Stimulated activated CD8-positive, alpha-beta memory T cell treated with anti-CD3 and anti-CD28 coated beads, Interleukin-7, amount 100 ng/mL, for 24 hours (primary cell): ENCODE measurements around the gene ITGA3.
"Not testable (repeated sequence)": the region's sequence is repeated elsewhere in the genome, so short reads cannot be mapped to it uniquely, and the experiment has no call there.

Experiments used
- DNase-seq: peaks from one replicate; pipeline ENCODE4 v3.0.0-alpha.2; 2020; ENCODE audit warnings: low read depth

Gene ITGA3

GRCh38 chr17:50052822-50053653, 2.9 kb upstream of the ITGA3 start:
- DNase-seq: no peak

GRCh38 chr17:50053654-50053960, 2.3 kb upstream of the ITGA3 start:
- no peak for DNase-seq

GRCh38 chr17:50055055-50055425, 870 bp upstream of the ITGA3 start:
- DNase-seq: no peak

GRCh38 chr17:50056217-50056960, 479 bp downstream of the ITGA3 start:
- DNase-seq: peak; percentile 24

GRCh38 chr17:50056961-50057330, 1.0 kb downstream of the ITGA3 start:
- DNase-seq: no peak

GRCh38 chr17:50057521-50057991, 1.6 kb downstream of the ITGA3 start:
- no peak for DNase-seq

GRCh38 chr17:50058296-50058953, 2.5 kb downstream of the ITGA3 start:
- DNase-seq: no peak

- no peak for DNase-seq
These were observed 3.3 kb downstream of the ITGA3 start for GRCh38 chr17:50059256-50059655.

- DNase-seq: no peak
These were observed 3.9 kb downstream of the ITGA3 start for GRCh38 chr17:50059759-50060273.

GRCh38 chr17:50060951-50061712, 5.2 kb downstream of the ITGA3 start:
- no peak for DNase-seq

- DNase-seq: not testable (repeated sequence)
These were observed 5.8 kb downstream of the ITGA3 start for GRCh38 chr17:50061713-50062045.

GRCh38 chr17:50062293-50063243, 6.7 kb downstream of the ITGA3 start:
- no peak for DNase-seq

GRCh38 chr17:50063561-50064252, 7.8 kb downstream of the ITGA3 start:
- DNase-seq: no peak

- DNase-seq: no peak
These were observed 8.5 kb downstream of the ITGA3 start for GRCh38 chr17:50064253-50065001.

- DNase-seq: no peak
These were observed 9.1 kb downstream of the ITGA3 start for GRCh38 chr17:50065056-50065455.

GRCh38 chr17:50066995-50067394, 11.1 kb downstream of the ITGA3 start:
- no peak for DNase-seq

- no peak for DNase-seq
These were observed 12.1 kb downstream of the ITGA3 start for GRCh38 chr17:50067996-50068395.

- DNase-seq: no peak
These were observed 15.2 kb downstream of the ITGA3 start for GRCh38 chr17:50070908-50071680.

- DNase-seq: no peak
These were observed 15.8 kb downstream of the ITGA3 start for GRCh38 chr17:50071692-50072091.
